Brain microvascular endothelial cell (primary cell): Measurements from ENCODE around the gene HDHD2.

Experiments used
- DNase-seq: peaks from one replicate; pipeline ENCODE4 v3.0.0-alpha.2; 2020
- H3K27ac ChIP-seq: fragments of 250-450 bp; sonication (Bioruptor Pico); 2 replicates; pipeline ENCODE4 v1.5.1; 2020; ENCODE audit warnings: mild to moderate bottlenecking, moderate library complexity
- H3K27me3 ChIP-seq: fragments of 250-450 bp; sonication (Bioruptor Pico); replicated peaks from 2 replicates; pipeline ENCODE4 v1.5.1; 2020; ENCODE audit warnings: mild to moderate bottlenecking
- H3K36me3 ChIP-seq: fragments of 250-450 bp; sonication (Bioruptor Pico); replicated peaks from 2 replicates; pipeline ENCODE4 v1.5.1; 2020; ENCODE audit warnings: mild to moderate bottlenecking
- H3K4me3 ChIP-seq: 2 replicates; pipeline ENCODE4 v1.5.1; 2011; ENCODE audit warnings: low read depth, mild to moderate bottlenecking, control low read depth, low read length, moderate library complexity
- in situ Hi-C: cut with HindIII; loops from 2 replicates; pipeline ENCODE4 v1.10.0; 2017; ENCODE audit warnings: low sequenced_read_pairs, low pct_ligation_motif_present
- TF ChIP-seq, protein P1 (sequence below): IDR thresholded peaks from 2 replicates; pipeline ENCODE4 v1.5.1; 2011; ENCODE audit warnings: low read depth, mild to moderate bottlenecking, moderate library complexity, low read length, control low read depth, inconsistent platforms; ENCODE audit errors: missing control alignments

The HDHD2 gene

GRCh38 chr18:47143153-47143552 is 7.1 kb downstream of the HDHD2 start:
- Histone ChIP-seq H3K27ac (no peak overlapping the region), H3K4me3 (no peak overlapping the region), H3K27me3 (no peaks in the 10 kb centered on the region), H3K36me3 (no peaks in the 10 kb centered on the region)
- TF ChIP-seq, protein P1, sequence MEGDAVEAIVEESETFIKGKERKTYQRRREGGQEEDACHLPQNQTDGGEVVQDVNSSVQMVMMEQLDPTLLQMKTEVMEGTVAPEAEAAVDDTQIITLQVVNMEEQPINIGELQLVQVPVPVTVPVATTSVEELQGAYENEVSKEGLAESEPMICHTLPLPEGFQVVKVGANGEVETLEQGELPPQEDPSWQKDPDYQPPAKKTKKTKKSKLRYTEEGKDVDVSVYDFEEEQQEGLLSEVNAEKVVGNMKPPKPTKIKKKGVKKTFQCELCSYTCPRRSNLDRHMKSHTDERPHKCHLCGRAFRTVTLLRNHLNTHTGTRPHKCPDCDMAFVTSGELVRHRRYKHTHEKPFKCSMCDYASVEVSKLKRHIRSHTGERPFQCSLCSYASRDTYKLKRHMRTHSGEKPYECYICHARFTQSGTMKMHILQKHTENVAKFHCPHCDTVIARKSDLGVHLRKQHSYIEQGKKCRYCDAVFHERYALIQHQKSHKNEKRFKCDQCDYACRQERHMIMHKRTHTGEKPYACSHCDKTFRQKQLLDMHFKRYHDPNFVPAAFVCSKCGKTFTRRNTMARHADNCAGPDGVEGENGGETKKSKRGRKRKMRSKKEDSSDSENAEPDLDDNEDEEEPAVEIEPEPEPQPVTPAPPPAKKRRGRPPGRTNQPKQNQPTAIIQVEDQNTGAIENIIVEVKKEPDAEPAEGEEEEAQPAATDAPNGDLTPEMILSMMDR, result no peak
- in situ Hi-C loops, result no loop called here
- DNase-seq, result no peak

GRCh38 chr18:47141289-47141688 is 9.0 kb downstream of the HDHD2 start:
- no peaks in the 10 kb centered on the region for H3K36me3 ChIP-seq
- H3K27ac ChIP-seq, result no peak overlapping the region
- in situ Hi-C loops, result no loop called here
- no peaks in the 10 kb centered on the region for H3K27me3 ChIP-seq
- DNase-seq, result no peak
- H3K4me3 ChIP-seq, result no peak overlapping the region
- TF ChIP-seq, protein P1, result no peak

DNA sequence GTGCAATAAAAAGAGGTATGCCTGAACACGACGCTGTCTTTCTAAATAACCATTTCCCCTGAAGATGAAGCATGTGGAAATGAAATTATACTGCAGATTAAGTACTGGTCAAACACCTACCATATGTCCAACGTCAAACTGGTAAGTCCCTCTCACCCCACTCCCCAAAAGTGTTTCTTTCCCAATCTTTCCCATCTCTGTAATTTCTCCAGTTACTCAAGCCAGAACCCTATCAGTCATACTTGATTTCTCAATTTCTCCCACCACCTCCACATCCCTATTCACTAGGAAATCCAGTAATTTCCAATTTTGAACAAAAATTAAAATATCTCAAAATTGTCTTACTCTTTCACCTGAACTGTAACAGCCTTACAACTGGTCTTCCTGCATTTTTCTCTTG is 29.2 kb downstream of the HDHD2 start:
- TF ChIP-seq, protein P1, result no peak

GRCh38 chr18:47120428-47120827 is 29.9 kb downstream of the HDHD2 start:
- in situ Hi-C loops, result no loop called here
- no peak for DNase-seq
- TF ChIP-seq, protein P1, result no peak

More for the DNA sequence above, 29.2 kb downstream of the HDHD2 start:
- no peaks in the 10 kb centered on the region for H3K27me3 ChIP-seq
- H3K27ac ChIP-seq, result no peak overlapping the region
- peaks cover 2% of the 10 kb centered on the region for H3K36me3 ChIP-seq
- in situ Hi-C loops, result no loop called here
- no peak overlapping the region for H3K4me3 ChIP-seq
- no peak for DNase-seq

DNA sequence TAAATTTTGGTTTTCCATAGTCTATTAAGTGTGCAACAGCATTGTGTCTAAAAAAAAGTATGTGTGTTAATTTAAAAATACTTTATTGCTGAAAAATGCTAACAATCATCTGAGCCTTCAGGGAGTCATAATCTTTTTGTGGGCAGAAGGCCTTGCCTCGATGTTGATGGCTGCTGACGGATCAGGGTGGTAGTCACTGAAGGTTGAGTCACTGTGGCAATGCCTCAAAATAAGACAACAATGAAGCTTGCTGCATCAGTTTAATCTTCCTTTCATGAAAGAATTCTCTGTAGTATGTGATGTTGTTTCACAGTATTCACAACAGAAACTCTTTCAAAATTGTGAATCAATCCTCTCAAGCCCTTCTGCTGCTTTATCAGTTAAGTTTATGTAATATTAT is 31.3 kb downstream of the HDHD2 start:
- in situ Hi-C loops, result no loop called here
- H3K27ac ChIP-seq, result no peak overlapping the region

More at GRCh38 chr18:47120428-47120827, 29.9 kb downstream of the HDHD2 start:
- Histone ChIP-seq H3K36me3 (peaks cover 2% of the 10 kb centered on the region), H3K27me3 (no peaks in the 10 kb centered on the region), H3K4me3 (no peak overlapping the region), H3K27ac (no peak overlapping the region)

GRCh38 chr18:47115205-47115604 is 35.1 kb downstream of the HDHD2 start:
- Histone ChIP-seq H3K36me3 (peaks cover 9% of the 10 kb centered on the region), H3K27ac (no peak overlapping the region), H3K4me3 (no peak overlapping the region), H3K27me3 (no peaks in the 10 kb centered on the region)
- no peak for DNase-seq
- in situ Hi-C loops, result no loop called here
- TF ChIP-seq, protein P1, result no peak

More for the DNA sequence above, 31.3 kb downstream of the HDHD2 start:
- Histone ChIP-seq H3K36me3 (peaks cover 2% of the 10 kb centered on the region), H3K27me3 (no peaks in the 10 kb centered on the region), H3K4me3 (no peak overlapping the region)
- TF ChIP-seq, protein P1, result no peak
- no peak for DNase-seq
